Body of pancreas (tissue), 4 donors: Measurements from ENCODE around the gene KLHL29.

Experiments used
- CTCF ChIP-seq, 7 experiments: fragments of 450-650 bp in 4 of 7; fragments of 200-600 bp in 3 of 7; sonication (generic) in 3 of 7; IDR thresholded peaks; one replicate each; pipeline ENCODE4 v1.5.1; 2016 to 2019; ENCODE audit warnings: antibody characterized with exemption in 7 of 7
- POLR2A ChIP-seq, 3 donors: fragments of 450-650 bp; IDR thresholded peaks; one replicate each; pipeline ENCODE4 v1.6.1; 2016; ENCODE audit warnings: antibody characterized with exemption in 3 of 3, mild to moderate bottlenecking in 2 of 3

GRCh38 chr2:23482607-23483006 is 97.6 kb downstream of the KLHL29 start:
- no peak for TF ChIP-seq CTCF (IDR thresholded peaks at IDR 0.05)
- no peak for TF ChIP-seq POLR2A (IDR thresholded peaks at IDR 0.05)
